GM19025 (cell line): Measurements from ENCODE around the gene TNPO3.
"Not testable (repeated sequence)": the region's sequence is repeated elsewhere in the genome, so short reads cannot be mapped to it uniquely, and the experiment has no call there.

Experiments
- ATAC-seq: cut with Tn5 transposase; IDR thresholded peaks from one replicate; pipeline ENCODE4 v1.9.1; 2021; ENCODE audit warnings: mild to moderate bottlenecking, low read depth, moderate library complexity; ENCODE audit not compliant: unreplicated experiment

TNPO3 gene

DNA sequence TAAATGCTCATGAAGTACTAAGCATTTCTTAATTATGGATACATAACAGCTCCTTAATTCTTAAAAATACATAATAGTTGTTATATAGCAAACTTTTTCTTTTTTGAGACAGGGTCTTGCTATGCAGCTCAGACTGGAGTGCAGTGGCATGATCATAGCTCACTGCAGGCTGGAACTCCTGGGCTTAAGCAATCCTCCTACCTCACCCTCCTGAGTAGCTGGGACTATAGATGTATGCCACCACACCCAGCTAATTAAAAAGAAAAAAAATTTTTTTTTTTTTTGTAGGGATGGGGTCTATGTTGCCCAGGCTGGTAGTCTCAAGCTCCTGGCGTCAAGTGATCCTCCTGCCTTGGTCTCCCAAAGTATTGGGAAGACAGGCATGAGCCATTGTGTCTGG, 86.3 kb downstream of the TNPO3 start:
- no peak for ATAC-seq

- ATAC-seq = peak; percentile 57
Measured at GRCh38 chr7:128963327-128963757, 91.6 kb downstream of the TNPO3 start.

- peak; percentile 11 for ATAC-seq
Measured at GRCh38 chr7:128962899-128963298, 92.0 kb downstream of the TNPO3 start.

DNA sequence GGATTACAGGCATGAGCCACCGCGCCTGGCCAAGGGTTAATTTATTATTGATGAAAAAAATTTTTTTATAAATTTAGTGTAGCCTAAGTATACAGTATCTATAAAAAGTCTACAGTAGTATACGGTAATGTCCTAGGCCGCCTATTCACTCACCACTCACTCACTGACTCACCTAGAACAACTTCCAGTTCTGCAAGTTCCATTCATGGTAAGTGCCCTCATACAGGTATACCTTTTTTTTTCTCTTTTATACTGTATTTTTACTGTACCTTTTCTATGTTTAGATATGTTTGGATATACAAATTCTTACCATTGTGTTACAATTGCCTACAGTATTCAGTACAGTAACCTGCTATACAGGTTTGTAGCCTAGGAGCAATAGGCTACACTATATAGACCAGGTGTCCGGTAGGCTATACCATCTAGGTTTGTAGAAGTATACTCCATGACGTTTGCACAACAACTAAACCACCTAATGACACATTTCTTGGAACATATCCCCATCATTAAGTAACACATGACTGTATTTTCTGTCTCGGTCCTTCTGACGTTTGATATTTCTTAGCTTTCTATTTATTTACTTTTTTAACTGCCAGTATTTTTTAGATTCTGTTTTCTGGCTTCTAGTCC, 93.8 kb downstream of the TNPO3 start:
- ATAC-seq = no peak

DNA sequence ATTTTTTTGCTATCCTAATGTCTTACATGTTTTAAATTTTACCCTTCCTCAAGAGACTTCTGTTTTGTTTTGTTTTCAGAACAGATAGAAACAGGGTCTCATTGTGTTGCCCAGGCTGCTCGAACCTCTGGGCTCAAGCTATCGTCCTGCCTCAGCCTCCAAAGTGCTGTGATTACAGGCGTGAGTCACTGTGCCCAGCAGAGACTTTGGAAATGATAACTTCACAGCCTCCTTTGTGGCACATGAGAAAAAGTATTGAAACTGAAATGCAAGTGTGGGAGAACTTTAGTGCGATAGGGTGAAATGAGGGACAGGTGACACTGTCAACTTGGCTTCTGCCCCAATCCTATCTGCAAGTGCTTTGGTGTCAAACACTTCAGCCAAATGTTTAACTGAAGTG, 95.6 kb downstream of the TNPO3 start:
- no peak for ATAC-seq

DNA sequence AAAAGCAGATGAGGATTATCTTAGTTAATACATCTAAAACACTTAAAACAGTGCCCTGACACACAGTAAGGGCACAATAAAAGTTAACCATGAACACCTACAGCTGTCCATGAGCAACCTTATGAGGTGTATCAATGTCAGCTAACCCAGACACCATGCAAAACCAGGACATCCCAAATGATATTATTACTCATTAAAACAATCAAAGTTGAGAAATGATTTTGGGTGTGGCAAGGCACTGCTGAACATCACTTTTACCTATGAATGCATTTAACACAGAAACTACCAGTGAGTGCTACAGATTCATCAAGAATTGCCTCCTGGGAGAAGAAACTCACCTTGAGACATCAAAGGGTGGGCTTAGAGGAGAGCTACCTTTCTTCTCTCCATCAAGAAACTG, 98.9 kb downstream of the TNPO3 start:
- no peak for ATAC-seq

DNA sequence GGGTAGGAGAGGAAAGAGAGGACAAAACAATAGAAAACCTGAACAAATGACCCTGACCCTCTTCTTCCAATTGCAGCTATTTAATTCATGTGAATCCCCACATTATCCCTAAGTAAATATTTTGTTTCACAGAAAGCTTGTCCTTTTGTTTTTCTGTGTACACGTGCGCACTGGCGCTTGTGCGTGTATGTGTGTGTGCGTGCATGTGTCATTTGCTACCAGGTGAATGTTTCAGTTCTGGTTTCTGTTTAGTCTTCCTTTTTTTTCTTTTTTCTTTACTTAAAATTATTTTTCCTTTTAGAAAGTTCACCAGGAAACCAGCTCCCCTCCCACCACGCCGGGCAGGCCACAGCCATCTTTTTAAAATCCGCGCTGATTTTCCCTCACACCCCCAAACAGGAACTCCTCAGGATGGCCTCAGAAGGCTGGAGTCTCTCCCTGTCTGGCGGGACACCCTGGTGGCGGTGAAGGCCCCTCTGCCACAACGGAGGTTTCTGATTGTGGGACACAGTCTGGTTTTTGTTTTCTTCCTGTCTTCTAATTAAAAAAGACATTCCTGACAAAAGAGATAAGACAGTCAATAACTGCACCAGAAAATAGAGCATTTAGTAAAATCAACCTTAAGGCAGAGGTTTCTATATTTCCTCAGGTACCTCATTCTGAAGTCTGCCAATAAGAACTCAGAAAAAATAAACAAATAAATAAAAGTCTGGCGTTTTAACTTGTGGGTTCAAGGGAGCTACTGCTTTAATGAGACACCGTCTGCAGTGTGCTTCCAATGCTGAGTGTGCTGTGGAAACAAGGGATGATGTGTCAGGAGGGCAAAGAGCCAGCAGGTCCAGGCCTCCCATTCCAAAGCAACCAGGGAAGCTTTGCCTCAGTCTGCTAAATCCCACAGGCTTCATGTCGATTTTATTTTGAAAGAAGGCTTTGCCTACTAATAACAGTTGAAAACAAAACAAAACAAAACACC, 99.8 kb downstream of the TNPO3 start:
- ATAC-seq = peak; percentile 49

- no peak for ATAC-seq
Measured at GRCh38 chr7:128954150-128954549, 100.8 kb downstream of the TNPO3 start.

DNA sequence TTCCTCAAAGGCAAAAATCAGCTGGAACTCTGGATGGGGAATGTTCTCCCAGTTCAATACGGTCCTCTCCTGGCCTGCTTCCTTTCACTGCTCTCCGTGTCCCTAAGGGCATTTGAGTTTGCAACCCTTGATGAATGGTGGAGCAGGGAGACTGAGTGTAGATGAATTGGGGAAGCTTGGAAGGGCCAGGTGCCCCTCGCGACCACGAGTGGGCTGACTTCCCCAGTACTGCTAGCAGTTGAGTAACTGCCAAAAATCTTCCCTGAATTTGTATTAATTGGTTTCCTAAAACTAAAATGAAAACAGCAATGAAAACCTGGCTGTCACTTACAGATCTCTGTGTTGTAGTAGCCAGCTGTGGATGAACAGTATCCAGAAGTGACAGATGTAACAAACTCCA, 103.6 kb downstream of the TNPO3 start:
- ATAC-seq = no peak

GRCh38 chr7:128948976-128949760, 105.7 kb downstream of the TNPO3 start:
- no peak for ATAC-seq

GRCh38 chr7:128948312-128948973, 106.5 kb downstream of the TNPO3 start:
- no peak for ATAC-seq

DNA sequence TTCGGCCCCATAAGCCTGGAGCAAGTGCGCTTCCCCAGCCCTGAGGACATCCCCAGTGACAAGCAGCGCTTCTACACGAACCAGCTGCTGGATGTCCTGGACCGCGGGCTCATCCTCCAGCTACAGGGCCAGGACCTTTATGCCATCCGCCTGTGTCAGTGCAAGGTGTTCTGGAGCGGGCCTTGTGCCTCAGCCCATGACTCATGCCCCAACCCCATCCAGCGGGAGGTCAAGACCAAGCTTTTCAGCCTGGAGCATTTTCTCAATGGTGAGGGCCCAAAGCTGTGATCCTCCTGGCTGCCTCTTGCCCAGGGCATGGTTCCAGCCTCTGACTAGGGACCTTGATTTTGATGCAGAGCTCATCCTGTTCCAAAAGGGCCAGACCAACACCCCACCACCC, 107.1 kb downstream of the TNPO3 start:
- no peak for ATAC-seq

DNA sequence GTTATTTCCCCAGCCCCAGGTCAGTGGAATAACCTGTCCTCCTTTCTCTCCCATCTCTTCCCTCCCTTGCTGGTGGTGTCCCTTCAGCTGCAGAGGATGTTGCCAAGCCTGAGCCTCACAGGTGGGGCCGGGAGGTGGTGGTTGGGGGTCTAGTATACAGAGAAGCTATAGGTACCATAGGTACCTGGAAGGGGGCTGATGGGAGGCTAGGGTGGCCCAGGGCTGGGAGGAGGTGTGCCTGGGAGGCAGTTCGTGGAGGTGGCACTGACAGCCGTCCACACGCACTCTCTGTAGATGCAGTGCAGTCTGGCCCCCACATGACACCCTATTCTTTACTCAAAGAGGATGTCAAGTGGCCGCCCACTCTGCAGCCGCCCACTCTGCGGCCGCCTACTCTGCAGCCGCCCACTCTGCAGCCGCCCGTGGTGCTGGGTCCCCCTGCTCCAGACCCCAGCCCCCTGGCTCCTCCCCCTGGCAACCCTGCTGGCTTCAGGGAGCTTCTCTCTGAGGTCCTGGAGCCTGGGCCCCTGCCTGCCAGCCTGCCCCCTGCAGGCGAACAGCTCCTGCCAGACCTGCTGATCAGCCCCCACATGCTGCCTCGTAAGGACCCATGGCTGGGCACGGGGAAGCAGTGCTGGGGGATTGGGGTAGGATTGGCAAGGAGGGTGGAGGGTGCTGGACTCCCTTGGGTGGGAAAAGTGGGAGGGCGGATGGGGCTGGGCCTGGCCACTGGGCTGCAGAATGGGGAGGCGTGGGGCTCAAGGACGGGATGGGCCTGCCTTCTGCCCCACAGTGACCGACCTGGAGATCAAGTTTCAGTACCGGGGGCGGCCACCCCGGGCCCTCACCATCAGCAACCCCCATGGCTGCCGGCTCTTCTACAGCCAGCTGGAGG, 107.7 kb downstream of the TNPO3 start:
- no peak for ATAC-seq

- no peak for ATAC-seq
Measured at GRCh38 chr7:128945668-128946366, 109.1 kb downstream of the TNPO3 start.

GRCh38 chr7:128944487-128945236, 110.2 kb downstream of the TNPO3 start:
- no peak for ATAC-seq

DNA sequence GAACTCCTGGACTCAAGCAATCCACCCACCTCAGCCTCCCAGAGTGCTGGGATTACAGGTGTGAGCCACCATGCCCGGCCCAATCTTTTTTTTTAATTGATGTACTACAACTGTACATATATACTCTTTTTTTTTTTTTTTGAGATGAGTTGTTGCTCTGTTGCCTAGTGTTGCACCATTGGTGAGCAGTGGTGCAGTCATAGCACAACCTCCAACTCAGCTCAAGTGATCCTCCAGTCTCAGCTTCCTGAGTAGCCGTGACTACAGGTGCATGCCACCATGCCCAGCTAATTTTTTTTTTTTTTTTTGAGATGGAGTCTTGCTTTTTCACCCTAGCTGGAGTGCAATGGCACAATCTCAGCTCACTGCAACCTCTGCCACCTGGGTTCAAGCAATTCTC, 111.7 kb downstream of the TNPO3 start:
- ATAC-seq = not testable (repeated sequence)

DNA sequence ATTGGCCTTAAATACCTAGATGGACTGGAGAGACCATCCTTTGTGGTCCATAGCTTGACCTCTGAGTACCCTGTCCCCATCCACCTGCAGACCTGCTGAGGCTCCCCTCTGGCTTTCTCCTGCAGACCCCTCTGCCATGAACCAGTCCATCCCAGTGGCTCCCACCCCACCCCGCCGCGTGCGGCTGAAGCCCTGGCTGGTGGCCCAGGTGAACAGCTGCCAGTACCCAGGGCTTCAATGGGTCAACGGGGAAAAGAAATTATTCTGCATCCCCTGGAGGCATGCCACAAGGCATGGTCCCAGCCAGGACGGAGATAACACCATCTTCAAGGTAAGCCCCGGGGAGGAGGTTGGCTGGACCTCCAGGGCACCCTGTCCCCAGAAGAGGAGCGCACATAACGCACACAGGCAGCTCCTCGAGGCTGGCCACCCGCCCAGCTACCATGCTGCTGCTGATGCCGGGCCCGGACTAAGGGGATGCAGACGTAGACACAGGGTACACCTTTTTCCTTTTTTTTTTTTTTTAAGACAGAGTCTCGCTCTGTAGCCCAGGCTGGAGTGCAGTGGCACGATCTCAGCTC, 112.9 kb downstream of the TNPO3 start:
- ATAC-seq = no peak
